ENCODE data around the gene PSORS1C2.

PSORS1C2 gene

DNA sequence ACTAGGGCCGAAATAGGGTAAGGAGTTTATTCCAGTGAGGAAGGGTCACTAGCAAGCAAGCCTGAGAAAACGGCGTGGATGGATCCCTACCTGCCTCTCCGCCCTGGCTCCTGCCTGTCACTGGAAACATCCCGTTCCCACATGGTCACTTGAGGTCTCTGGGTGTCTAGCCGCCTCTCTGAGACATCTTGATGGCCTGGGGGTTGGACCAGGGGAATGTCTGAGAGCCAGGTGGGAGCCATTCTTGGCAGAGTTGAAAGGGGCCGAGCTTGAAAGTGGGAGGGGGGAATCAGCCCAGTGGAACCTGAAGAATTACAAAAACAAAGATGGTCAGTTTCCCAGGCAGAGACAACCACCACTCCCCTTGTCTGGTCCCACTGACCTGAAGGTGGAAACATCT, 17.8 kb upstream of the PSORS1C2 start:
- H3K27ac ChIP-seq, result no peak overlapping the region
- TF ChIP-seq, protein P1, sequence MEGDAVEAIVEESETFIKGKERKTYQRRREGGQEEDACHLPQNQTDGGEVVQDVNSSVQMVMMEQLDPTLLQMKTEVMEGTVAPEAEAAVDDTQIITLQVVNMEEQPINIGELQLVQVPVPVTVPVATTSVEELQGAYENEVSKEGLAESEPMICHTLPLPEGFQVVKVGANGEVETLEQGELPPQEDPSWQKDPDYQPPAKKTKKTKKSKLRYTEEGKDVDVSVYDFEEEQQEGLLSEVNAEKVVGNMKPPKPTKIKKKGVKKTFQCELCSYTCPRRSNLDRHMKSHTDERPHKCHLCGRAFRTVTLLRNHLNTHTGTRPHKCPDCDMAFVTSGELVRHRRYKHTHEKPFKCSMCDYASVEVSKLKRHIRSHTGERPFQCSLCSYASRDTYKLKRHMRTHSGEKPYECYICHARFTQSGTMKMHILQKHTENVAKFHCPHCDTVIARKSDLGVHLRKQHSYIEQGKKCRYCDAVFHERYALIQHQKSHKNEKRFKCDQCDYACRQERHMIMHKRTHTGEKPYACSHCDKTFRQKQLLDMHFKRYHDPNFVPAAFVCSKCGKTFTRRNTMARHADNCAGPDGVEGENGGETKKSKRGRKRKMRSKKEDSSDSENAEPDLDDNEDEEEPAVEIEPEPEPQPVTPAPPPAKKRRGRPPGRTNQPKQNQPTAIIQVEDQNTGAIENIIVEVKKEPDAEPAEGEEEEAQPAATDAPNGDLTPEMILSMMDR (conservative IDR thresholded peaks at IDR 0.05), result no peak

DNA sequence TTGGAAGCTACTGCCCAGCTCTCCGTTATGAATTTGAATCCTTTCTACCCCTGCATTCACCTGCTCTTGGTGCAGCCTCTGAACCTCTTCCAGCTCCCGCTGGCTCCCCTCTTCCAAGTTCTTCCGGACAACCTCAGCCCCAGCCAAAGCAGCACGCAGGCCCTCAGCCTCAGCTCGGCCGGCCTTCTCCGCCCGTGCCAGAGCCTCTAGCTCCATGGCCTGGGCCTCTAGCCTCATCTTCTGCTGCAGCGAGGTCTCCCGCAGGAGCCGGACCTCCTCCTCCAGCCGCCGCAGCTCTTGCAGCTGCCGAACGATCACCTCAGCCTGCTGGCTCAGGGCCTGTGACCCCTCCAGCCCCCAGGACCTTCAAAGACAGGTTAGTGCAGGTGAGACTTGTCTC, 15.6 kb upstream of the PSORS1C2 start:
- no peak overlapping the region for H3K27ac ChIP-seq
- TF ChIP-seq, protein P1 (conservative IDR thresholded peaks at IDR 0.05), result no peak

DNA sequence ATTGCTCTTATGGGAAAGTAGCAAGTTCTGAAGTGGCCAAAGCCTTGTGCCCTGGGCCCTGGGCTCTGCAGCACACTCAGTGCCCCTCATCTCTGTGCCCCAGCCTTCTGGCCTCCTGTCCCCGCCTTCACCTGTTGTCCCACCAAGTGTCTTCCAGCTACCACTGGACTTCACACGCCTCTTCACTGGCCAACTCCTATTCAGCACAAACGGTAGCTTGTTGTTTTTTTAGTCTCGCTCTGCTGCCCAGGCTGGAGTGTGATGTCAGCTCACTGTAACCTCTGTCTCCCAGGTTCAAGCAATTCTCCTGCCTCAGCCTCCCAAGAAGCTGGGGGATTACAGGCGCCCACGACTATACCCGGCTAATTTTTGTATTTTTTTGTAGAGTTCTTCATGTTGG, 13.9 kb upstream of the PSORS1C2 start:
- no peak overlapping the region for H3K27ac ChIP-seq
- TF ChIP-seq, protein P1 (conservative IDR thresholded peaks at IDR 0.05), result no peak

DNA sequence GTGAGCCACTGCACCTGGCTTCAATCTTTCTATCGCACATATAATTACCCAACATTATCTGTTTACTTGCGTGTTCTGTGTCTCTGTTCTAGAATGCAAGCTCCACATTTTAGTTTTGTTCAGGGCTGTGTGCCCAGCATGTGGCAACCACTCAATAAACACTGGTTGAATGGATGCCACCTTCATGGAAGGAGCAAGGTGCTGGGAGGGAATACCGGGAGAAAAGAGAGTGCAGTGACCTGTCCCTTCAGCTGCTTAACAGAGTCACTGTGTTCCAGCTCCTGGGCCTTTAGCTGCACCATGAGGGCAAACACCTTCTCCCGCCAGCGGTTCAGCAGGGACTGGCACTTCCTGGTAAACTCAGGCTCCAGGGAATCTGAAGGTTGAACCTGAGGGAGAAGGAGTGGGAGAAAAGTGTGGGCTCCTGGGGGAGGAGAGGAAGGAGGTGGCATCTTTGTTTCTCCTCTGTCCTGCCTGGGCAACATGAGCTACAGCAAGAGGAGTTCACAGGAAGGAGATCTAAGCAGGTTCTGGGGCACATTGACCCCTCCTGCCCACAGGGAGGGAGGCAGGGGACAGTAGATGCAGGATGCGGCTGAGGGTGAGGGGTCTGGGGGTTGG, 11.1 kb upstream of the PSORS1C2 start:
- no peak overlapping the region for H3K27ac ChIP-seq
- TF ChIP-seq, protein P1 (conservative IDR thresholded peaks at IDR 0.05), result no peak

DNA sequence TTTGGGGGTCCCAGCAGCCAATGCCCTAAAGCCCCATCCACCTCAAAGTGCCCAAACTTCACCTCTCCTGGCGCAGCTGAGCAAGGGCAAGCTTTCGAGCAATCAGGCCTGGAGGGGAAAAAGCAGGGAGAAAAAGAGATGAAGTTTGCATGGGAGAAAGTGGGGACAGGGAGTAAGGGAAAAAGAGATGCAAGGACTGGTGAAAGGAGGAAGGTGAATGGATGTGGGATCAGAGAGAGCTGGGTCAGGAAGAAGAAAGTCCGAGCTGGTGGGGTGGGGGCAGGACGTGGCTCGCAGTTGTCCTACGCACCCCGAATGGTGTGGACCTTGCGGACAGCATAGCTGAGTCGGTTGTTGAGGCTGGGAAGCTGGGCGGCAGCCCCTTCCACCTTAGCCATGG, 6.5 kb upstream of the PSORS1C2 start:
- no peak overlapping the region for H3K27ac ChIP-seq
- TF ChIP-seq, protein P1 (conservative IDR thresholded peaks at IDR 0.05), result no peak

DNA sequence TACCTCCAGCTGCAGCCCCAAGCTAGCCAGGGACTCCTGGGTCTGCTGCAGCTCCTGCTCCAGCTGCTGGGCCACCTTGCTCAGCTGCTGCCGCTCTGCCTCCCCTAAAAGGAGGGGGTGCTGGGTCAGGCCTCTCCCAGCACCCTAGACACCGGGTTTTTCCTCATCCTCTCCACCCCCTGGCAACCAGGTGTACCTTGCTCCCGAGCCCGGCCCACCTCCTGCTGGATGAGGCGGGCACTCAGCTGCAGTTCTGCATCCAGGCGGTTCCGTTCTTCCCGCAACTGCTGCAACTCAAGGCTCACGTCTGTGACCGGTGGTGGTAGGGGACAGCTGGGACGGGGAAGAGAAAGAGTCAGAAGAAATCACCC, 6.1 kb upstream of the PSORS1C2 start:
- TF ChIP-seq, protein P1 (conservative IDR thresholded peaks at IDR 0.05), result no peak
- no peak overlapping the region for H3K27ac ChIP-seq

DNA sequence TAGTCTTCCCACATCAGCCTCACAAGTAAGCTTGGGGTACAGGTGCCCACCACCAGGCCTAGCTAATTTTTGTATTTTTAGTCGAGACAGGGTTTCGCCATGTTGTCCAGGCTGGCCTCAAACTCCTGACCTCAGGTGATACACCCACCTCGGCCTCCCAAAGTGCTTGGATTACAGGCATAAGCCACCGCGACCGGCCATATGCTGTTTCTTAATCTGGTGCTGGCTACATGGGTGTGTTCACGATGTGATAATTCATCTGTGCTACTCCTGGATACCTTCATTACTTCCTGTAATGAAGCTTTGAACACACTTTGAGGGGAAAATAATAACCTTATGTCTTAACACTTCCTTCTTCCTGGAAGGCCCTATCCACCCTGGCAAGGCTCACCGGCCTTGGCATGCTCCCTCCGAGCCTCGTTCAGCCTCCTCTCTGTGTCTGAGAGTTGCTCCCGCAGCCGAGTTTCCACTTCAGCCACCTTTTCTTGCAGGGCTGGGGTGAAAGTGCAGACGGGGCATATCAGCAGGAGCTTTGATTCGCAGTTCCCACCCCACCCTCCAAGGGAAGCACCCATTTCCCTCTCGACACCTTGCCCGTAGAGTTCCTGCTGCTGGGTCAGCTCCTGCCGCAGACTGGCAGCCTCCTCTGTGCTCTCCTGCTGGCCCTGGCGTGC, 5.6 kb upstream of the PSORS1C2 start:
- no peak overlapping the region for H3K27ac ChIP-seq
- TF ChIP-seq, protein P1 (conservative IDR thresholded peaks at IDR 0.05), result no peak

Measured in VCaP (cell line).